Thyroid gland (tissue), 4 donors: ENCODE results near the gene EEF1A2.

Source experiments
- CTCF ChIP-seq, 6 experiments: fragments of 200-600 bp in 3 of 6; fragments of 450-650 bp in 3 of 6; sonication (generic) in 3 of 6; IDR thresholded peaks; one replicate each; pipeline ENCODE4 v1.5.1; 2016 to 2019; ENCODE audit warnings: antibody characterized with exemption in 6 of 6, mild to moderate bottlenecking in 2 of 6, inconsistent platforms in 1 of 6, moderate library complexity in 1 of 6
- POLR2A ChIP-seq, 2 donors: fragments of 450-650 bp; IDR thresholded peaks; one replicate each; pipeline ENCODE4 v1.6.1; 2017; ENCODE audit warnings: antibody characterized with exemption in 2 of 2, mild to moderate bottlenecking in 2 of 2, moderate library complexity in 1 of 2

DNA sequence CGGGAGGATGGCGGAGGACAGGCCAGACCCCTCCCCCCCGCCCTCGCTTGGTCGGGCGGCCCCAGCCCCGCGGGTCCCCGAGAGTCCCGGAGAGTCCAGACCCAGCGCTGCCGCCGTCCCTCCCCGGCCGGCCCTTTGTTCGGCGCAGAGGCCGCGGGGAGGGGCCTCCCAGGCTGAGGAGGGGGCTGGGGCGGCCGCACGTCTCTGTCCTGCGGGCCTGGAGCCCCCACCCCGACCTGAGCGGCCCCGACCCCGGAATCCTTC lies 27.2 kb downstream of the EEF1A2 start:
- TF ChIP-seq CTCF (IDR thresholded peaks at IDR 0.05), result no peak
- no peak for TF ChIP-seq POLR2A (IDR thresholded peaks at IDR 0.05)
